GM12874 (cell line): ENCODE data around the gene SEMA3F.

Experiments
- TF ChIP-seq, protein P1 (sequence below): IDR thresholded peaks from 2 replicates; pipeline ENCODE4 v1.5.1; 2011; ENCODE audit warnings: low read depth, mild to moderate bottlenecking, control low read depth, low read length, moderate library complexity; ENCODE audit not compliant: insufficient read depth

The SEMA3F gene

DNA sequence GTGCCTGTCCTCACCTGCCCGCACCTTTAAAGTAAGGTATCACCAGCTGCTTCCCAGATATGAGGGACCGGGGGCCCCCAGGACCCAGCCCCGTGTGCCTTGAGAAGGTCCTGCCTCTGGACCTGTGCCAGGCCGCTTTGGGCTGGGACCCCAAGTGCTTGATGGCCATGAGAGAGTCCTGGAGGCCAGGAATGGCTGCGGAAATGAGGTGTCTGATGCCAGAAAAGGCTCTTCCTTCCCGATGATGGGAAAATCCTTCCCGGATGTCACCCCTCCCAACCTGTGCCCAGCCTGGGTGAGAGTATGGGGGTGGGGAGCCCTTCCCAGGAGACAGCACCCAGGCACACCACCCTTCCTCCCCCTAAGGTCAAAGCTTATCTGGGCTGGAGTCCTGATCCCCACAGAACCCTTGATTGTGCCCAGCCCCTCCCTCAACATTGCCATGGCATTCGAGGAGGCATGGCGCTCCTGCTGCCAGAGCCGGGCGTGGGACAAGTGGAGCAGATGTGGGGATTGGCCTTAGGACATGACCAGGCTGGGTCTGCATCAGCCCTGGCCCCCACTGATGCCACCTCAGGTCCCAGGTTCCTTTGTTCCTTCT, 14.2 kb downstream of the SEMA3F start:
- TF ChIP-seq, protein P1, sequence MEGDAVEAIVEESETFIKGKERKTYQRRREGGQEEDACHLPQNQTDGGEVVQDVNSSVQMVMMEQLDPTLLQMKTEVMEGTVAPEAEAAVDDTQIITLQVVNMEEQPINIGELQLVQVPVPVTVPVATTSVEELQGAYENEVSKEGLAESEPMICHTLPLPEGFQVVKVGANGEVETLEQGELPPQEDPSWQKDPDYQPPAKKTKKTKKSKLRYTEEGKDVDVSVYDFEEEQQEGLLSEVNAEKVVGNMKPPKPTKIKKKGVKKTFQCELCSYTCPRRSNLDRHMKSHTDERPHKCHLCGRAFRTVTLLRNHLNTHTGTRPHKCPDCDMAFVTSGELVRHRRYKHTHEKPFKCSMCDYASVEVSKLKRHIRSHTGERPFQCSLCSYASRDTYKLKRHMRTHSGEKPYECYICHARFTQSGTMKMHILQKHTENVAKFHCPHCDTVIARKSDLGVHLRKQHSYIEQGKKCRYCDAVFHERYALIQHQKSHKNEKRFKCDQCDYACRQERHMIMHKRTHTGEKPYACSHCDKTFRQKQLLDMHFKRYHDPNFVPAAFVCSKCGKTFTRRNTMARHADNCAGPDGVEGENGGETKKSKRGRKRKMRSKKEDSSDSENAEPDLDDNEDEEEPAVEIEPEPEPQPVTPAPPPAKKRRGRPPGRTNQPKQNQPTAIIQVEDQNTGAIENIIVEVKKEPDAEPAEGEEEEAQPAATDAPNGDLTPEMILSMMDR: no peak

DNA sequence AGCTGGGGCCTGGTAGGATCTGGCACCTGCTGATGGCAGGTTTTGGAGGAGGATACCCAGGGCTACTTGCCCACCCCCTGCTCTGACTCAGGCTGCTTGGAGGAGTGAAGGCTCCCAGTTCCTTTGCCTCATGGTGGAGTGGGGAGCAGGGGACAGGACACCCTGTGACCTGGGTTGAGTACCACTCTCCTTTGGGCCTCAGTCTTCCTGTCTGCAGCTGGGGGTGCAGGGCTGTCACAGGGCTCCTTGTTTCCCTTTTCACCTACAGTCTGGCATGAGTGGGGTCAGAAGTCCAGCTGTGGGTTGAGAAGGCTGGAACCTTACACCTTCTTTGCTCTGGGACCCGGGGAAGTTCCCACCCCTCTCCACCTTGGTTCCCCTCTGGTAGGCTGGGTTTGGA, 14.7 kb downstream of the SEMA3F start:
- TF ChIP-seq, protein P1: no peak

DNA sequence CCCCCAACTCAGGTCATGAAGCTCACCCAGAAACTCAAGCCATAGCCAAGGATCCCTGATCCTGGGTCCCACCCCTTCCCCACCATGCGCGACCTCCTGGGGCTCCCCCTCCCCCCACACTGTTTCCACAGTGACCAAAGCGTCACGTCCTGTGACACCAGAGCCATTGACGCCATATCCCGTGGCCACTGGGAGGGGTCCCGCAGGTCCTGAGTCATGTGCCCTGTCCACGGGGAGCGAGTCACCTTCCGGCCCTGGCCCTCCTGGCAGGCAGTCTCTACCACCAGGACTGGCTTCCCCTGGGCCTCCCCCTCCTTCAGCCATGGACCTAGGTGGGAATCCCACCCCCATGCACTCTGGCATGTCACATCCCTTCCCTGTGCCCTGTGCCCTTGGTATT, 15.6 kb downstream of the SEMA3F start:
- TF ChIP-seq, protein P1: no peak

DNA sequence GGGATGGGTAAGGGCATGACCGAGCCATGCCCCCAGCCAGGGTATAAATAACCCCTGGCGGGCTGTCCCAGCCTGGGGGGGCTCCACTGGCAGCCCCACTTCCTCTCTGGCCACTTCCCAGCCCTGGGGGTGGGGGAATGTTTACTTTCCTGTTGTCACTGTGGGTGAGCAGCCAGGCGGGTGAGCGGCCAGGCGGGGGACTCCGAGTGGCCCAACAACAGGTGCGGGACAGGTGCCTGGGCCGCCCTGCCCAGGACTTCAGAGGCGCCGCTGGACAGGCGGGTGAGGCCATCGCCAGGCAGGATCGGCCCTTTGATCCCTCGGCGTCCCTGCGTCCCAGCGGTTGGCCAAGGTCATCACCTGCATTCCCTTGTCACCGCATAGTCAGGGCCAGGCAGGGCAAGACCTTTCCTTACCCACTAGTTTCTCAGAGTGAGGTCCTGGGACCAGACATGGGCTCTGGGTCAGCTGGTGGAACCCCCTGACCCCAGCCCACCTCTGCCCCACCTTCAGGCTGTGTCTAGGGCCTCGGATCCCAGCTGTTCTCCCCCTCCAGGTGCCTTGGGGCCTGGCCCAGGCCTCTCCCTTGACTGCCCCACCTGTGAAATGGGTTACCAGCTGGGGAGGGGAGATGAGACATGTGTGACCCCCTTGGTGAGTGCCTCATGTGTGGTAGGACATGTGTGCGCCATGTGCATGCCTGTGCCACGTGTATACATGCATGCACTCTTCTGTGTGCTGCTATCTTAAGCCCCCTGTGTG, 16.6 kb downstream of the SEMA3F start:
- TF ChIP-seq, protein P1: no peak

DNA sequence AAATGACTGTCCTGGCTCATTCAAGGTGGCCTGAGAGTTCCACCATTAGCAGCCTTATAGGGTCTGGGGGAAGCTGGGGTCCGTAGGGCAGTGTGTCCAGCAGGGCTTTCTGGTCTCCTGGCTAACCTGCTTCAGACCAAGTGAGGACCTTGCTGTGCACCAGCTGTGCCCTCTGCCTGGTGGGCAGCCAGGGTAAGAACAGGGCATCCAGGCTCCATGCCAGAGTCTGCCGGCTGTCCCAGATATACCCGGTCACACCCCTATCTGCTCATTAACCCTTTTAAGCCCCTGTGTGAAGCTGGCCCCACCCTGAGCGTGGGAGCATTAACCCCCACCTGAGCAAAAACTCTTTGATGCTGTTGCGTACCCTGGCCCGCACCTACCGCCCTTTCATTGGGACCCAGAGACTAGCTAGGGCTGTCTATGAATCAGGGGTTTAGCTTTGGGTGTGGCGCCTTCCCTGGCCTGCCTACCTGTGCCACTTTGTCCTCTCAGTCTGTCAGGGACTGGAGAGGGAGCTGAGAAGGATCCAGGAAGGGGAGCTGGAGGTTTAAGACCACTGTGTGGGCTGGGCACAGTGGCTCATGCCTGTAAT, 17.6 kb downstream of the SEMA3F start:
- TF ChIP-seq, protein P1: no peak

DNA sequence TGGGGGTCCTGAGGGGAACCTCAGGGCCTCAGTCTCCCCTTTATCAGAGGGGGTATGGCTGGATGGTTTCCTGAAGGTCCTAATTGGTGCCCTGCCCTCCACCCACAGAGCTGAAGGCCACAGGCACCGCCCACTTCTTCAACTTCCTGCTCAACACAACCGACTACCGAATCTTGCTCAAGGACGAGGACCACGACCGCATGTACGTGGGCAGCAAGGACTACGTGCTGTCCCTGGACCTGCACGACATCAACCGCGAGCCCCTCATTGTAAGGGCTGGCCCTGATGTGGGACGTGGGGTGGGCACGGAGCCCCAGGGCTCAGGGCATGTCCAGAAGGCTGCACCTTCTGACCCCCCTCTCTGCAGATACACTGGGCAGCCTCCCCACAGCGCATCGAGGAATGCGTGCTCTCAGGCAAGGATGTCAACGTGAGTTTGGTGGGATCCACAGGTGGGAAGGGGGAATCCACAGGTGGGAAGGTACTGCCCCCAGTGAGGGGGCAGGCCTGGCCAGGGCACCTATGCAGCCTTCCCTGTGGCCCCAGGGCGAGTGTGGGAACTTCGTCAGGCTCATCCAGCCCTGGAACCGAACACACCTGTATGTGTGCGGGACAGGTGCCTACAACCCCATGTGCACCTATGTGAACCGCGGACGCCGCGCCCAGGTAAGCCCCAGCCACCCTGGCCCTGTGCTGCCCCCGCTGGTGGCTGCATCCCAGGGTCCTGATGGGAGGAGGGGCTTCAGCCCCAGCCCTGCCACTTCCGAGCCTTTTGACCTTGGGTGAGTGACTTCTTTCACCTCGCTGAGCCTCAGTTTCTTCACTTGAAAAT, 18.8 kb downstream of the SEMA3F start:
- TF ChIP-seq, protein P1: no peak

DNA sequence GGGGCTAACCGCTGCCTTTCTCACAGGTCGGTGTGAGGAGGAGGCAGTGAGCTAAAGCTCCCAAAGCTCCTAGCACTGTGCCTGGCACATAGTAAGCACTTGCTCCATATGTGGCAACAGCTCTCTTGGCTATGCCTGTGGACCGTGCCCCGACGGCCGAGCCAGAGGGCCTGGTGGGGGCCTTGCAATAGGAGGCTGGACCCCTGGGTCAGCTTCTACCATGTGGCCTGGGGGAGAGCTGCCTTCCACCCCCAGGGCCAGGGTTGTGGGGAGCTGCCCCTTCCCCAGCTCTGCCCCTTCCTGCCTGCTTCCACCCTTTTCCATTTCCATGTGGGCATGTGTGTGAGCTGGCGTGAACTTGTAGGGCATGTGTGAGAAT, 19.4 kb downstream of the SEMA3F start:
- TF ChIP-seq, protein P1: no peak
